HCT116 (cell line): ENCODE data around the gene ATG10. TPM values are rescaled to one million over a fixed set of nuclear protein-coding genes. Genes with fewer than 3 reads are reported as not detected.

ENCODE experiments used
- ATAC-seq: fragments of 200-7000 bp; cut with Tn5 transposase; 2 replicates; pipeline ENCODE4 v1.9.1; 2020; ENCODE audit warnings: mild to moderate bottlenecking, moderate library complexity
- BruUV-seq: library from RNA; stranded (reverse); fragments of 400-500 nt; replicated peaks from 2 replicates; lab custom pipeline; 2021; lab: Mats Ljungman, UMichigan
- CTCF ChIA-PET: fragments of 300-600 bp; sonication (Branson Sonifier 250); formaldehyde crosslinking; loops from one replicate; lab custom pipeline; 2021; ENCODE audit warnings: antibody characterized with exemption; lab: Charles Lee
- POLR2A ChIA-PET: fragments of 300-600, 350-600 bp; sonication (Branson Sonifier 250); formaldehyde crosslinking; loops from one replicate; lab custom pipeline; 2021; ENCODE audit warnings: antibody characterized with exemption; lab: Charles Lee
- RAD21 ChIA-PET, 2 experiments: fragments of 300-600 bp; sonication (Branson Sonifier 250); formaldehyde crosslinking; loops; one replicate each; lab custom pipeline; 2023; ENCODE audit warnings: low total read pairs in 2 of 2; ENCODE audit not compliant: uncharacterized antibody in 2 of 2, unreplicated experiment in 2 of 2, low non-redundant PET in 1 of 2; lab: Charles Lee
- DNase-seq: peaks from one replicate; pipeline ENCODE4 v3.0.0-alpha.2; 2010; ENCODE audit warnings: low read depth, low spot score
- H2AFZ ChIP-seq: fragments of 200-600 bp; shearing (Covaris generic), sonication (generic); 2 replicates; pipeline ENCODE4 v1.6.1; 2017; ENCODE audit warnings: low read depth, mixed run types, mixed read lengths, antibody characterized with exemption, low read length; ENCODE audit not compliant: poor library complexity, severe bottlenecking
- H3K27ac ChIP-seq: 2 replicates; pipeline ENCODE4 v1.5.1; 2012; ENCODE audit warnings: low read depth, low read length
- H3K27me3 ChIP-seq: fragments of 200-600 bp; sonication (generic); 2 replicates; pipeline ENCODE4 v1.6.1; 2016; ENCODE audit warnings: mixed run types, low read length, mixed read lengths; ENCODE audit not compliant: insufficient read depth
- H3K36me3 ChIP-seq, 2 experiments: fragments of 200-500 bp in 1 of 2; fragments of 200-600 bp in 1 of 2; sonication (Bioruptor generic) in 1 of 2; sonication (generic) in 1 of 2; 2 replicates each; pipeline versions ENCODE4 v1.5.1 to v1.6.1; 2014 to 2016; ENCODE audit warnings: low read length in 2 of 2, inconsistent platforms in 1 of 2, mixed read lengths in 1 of 2, mixed run types in 1 of 2; ENCODE audit not compliant: insufficient read depth in 2 of 2, control insufficient read depth in 1 of 2
- H3K4me1 ChIP-seq, 2 experiments: fragments of 200-600 bp in 1 of 2; sonication (generic) in 1 of 2; 2 replicates each; pipeline versions ENCODE4 v1.5.1 to v1.6.1; 2012 to 2017; ENCODE audit warnings: low read length in 2 of 2, inconsistent platforms in 1 of 2, mild to moderate bottlenecking in 1 of 2, mixed read lengths in 1 of 2, mixed run types in 1 of 2, moderate library complexity in 1 of 2; ENCODE audit not compliant: insufficient read depth in 2 of 2, control insufficient read depth in 1 of 2
- H3K4me2 ChIP-seq: fragments of 200-600 bp; sonication (generic); 2 replicates; pipeline ENCODE4 v1.6.1; 2017; ENCODE audit warnings: mixed run types, low read length, mixed read lengths
- H3K4me3 ChIP-seq, 2 experiments: fragments of 200-600 bp in 1 of 2; sonication (generic) in 1 of 2; replicated peaks in 1 of 2; 2 replicates each; pipeline ENCODE4 v1.5.1; 2011 to 2016; ENCODE audit warnings: low read length in 2 of 2, control low read depth in 1 of 2, low read depth in 1 of 2, mild to moderate bottlenecking in 1 of 2, mixed read lengths in 1 of 2, mixed run types in 1 of 2
- H3K79me2 ChIP-seq: fragments of 200-600 bp; sonication (generic); 2 replicates; pipeline ENCODE4 v1.6.1; 2017; ENCODE audit warnings: mild to moderate bottlenecking, mixed run types, low read length, moderate library complexity, mixed read lengths; ENCODE audit not compliant: insufficient read depth
- H3K9ac ChIP-seq: fragments of 200-600 bp; sonication (generic); 2 replicates; pipeline ENCODE4 v1.6.1; 2016; ENCODE audit warnings: low read length, mixed read lengths
- H3K9me2 ChIP-seq: fragments of 200-600 bp; sonication (generic), shearing (Covaris generic); 2 replicates; pipeline ENCODE4 v1.6.1; 2017; ENCODE audit warnings: mixed run types, mild to moderate bottlenecking, moderate library complexity; ENCODE audit not compliant: insufficient read depth
- H3K9me3 ChIP-seq, 2 experiments: fragments of 200-500 bp in 1 of 2; fragments of 200-600 bp in 1 of 2; sonication (Bioruptor generic) in 1 of 2; sonication (generic) in 1 of 2; 2 replicates each; pipeline ENCODE4 v1.6.1; 2014 to 2017; ENCODE audit warnings: low read length in 2 of 2, mixed read lengths in 2 of 2, inconsistent platforms in 1 of 2, low read depth in 1 of 2, mild to moderate bottlenecking in 1 of 2, mixed run types in 1 of 2, moderate library complexity in 1 of 2; ENCODE audit not compliant: control insufficient read depth in 1 of 2, insufficient read depth in 1 of 2
- H4K20me1 ChIP-seq: fragments of 200-600 bp; sonication (generic), shearing (Covaris generic); 2 replicates; pipeline ENCODE4 v1.6.1; 2017; ENCODE audit warnings: mixed run types, mild to moderate bottlenecking, moderate library complexity; ENCODE audit not compliant: insufficient read depth
- CBX3 ChIP-seq: IDR thresholded peaks from 2 replicates; pipeline ENCODE4 v1.6.1; 2012; ENCODE audit warnings: low read depth
- CEBPB ChIP-seq: IDR thresholded peaks from 2 replicates; pipeline ENCODE4 v1.6.1; 2012; ENCODE audit warnings: low read depth
- EGR1 ChIP-seq: IDR thresholded peaks from 2 replicates; pipeline ENCODE4 v1.6.1; 2012; ENCODE audit warnings: low read depth
- ELF1 ChIP-seq: IDR thresholded peaks from 2 replicates; pipeline ENCODE4 v1.6.1; 2012; ENCODE audit warnings: low read depth, borderline replicate concordance
- EZH2 ChIP-seq: fragments of 200-600 bp; sonication (generic); IDR thresholded peaks from 2 replicates; pipeline ENCODE4 v1.6.1; 2017; ENCODE audit warnings: antibody characterized with exemption, mixed run types
- FOSL1 ChIP-seq: IDR thresholded peaks from 2 replicates; pipeline ENCODE4 v1.6.1; 2012; ENCODE audit warnings: low read depth
- JUND ChIP-seq: IDR thresholded peaks from 2 replicates; pipeline ENCODE4 v1.6.1; 2012
- REST ChIP-seq: IDR thresholded peaks from 2 replicates; pipeline ENCODE4 v1.6.1; 2012; ENCODE audit warnings: low read depth
- SIN3A ChIP-seq: IDR thresholded peaks from 2 replicates; pipeline ENCODE4 v1.6.1; 2012; ENCODE audit warnings: low read depth
- SP1 ChIP-seq: IDR thresholded peaks from 2 replicates; pipeline ENCODE4 v1.6.1; 2012; ENCODE audit warnings: low read depth
- SRF ChIP-seq: IDR thresholded peaks from 2 replicates; pipeline ENCODE4 v1.6.1; 2012; ENCODE audit warnings: low read depth
- YY1 ChIP-seq: IDR thresholded peaks from 2 replicates; pipeline ENCODE4 v1.6.1; 2011; ENCODE audit warnings: low read length, low read depth, moderate library complexity, mild to moderate bottlenecking; ENCODE audit not compliant: insufficient replicate concordance; ENCODE audit errors: extremely low read depth
- ZFX ChIP-seq: fragments of 450-650 bp; IDR thresholded peaks from 2 replicates; pipeline ENCODE4 v1.6.1; 2017
- ZNF274 ChIP-seq: fragments of 200-500 bp; sonication (Bioruptor generic); IDR thresholded peaks from 2 replicates; pipeline ENCODE4 v1.6.1; 2014; ENCODE audit warnings: mild to moderate bottlenecking, low read depth, low read length, inconsistent platforms
- intact Hi-C: fragments of 100-400 bp; cut with micrococcal nuclease; formaldehyde crosslinking; loops from 2 replicates; pipeline ENCODE4 v1.10.0; 2022
- total RNA-seq: library from RNA; stranded (reverse); gene quantifications from one replicate; pipeline ENCODE4 v1.2.1, GENCODE V29; 2021; ENCODE audit not compliant: unreplicated experiment
- TF ChIP-seq, protein P1 (sequence below): IDR thresholded peaks from 2 replicates; pipeline ENCODE4 v1.6.1; 2011; ENCODE audit warnings: mild to moderate bottlenecking, low read length, moderate library complexity; ENCODE audit not compliant: insufficient replicate concordance; ENCODE audit errors: extremely low read depth
- TF ChIP-seq, protein P2 (sequence below): IDR thresholded peaks from 2 replicates; pipeline ENCODE4 v1.6.1; 2012

The ATG10 gene
- total RNA-seq, 1 experiment from 2014 or later = 9.4 TPM

DNA sequence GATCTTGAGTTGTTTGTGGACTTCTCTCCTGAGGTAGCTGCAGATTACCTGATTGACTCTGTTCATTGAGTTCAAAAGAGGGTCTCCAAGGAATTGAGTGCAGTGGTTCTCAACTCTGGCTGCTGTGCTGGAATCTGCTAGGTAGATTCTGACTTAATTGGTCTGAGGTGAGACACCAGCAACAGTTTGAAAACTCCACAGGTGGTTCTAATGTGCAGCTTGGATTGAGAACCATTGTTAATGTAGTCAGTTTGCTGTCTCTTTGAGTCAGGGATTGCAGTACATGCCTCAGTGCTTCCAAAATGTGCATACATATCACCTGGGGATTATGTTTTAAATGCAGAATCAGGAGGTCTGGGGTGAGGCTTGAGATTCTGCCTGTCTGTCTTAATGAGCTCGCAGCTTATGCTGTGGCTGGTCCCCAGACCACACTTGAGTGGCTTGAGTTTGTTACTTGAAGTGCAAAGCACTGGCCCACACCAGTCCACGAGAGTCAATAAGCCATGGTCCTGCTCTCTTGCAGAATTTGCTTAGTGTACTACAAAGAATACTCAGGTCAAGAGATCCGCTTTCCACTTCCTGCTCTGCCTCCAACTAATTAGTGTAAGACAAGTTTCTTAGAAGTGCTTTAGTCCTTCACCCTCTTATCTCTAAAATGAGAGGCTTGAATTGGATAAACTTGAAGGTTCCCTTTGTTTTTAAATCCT, 82.3 kb downstream of the ATG10 start:
- H3K9ac ChIP-seq = no peak overlapping the region
- H3K9me3 ChIP-seq = no peaks in the 10 kb centered on the region
- H3K4me1 ChIP-seq = no peaks in the 10 kb centered on the region
- no peaks in the 10 kb centered on the region for H4K20me1 ChIP-seq
- POLR2A ChIA-PET = no interaction called here
- no peak overlapping the region for H2AFZ ChIP-seq
- RAD21 ChIA-PET = no interaction called here
- H3K36me3 ChIP-seq = no peaks in the 10 kb centered on the region
- BruUV-seq = no TSS peak
- H3K4me3 ChIP-seq = no peak overlapping the region
- no peaks in the 10 kb centered on the region for H3K9me2 ChIP-seq
- intact Hi-C loops = no loop called here
- H3K27me3 ChIP-seq = no peaks in the 10 kb centered on the region
- H3K27ac ChIP-seq = no peak overlapping the region
- CTCF ChIA-PET = no interaction called here
- H3K4me2 ChIP-seq = no peak overlapping the region
- DNase-seq (no peak), ATAC-seq (no peak)
- TF ChIP-seq FOSL1 (no peak), SIN3A (no peak), ZFX (no peak), EZH2 (no peak), CBX3 (no peak), EGR1 (no peak), JUND (no peak), ZNF274 (no peak), SRF (no peak), SP1 (no peak), CEBPB (no peak), YY1 (no peak), ELF1 (no peak), REST (no peak)
- TF ChIP-seq, protein P1, sequence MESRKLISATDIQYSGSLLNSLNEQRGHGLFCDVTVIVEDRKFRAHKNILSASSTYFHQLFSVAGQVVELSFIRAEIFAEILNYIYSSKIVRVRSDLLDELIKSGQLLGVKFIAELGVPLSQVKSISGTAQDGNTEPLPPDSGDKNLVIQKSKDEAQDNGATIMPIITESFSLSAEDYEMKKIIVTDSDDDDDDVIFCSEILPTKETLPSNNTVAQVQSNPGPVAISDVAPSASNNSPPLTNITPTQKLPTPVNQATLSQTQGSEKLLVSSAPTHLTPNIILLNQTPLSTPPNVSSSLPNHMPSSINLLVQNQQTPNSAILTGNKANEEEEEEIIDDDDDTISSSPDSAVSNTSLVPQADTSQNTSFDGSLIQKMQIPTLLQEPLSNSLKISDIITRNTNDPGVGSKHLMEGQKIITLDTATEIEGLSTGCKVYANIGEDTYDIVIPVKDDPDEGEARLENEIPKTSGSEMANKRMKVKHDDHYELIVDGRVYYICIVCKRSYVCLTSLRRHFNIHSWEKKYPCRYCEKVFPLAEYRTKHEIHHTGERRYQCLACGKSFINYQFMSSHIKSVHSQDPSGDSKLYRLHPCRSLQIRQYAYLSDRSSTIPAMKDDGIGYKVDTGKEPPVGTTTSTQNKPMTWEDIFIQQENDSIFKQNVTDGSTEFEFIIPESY = no peak
- TF ChIP-seq, protein P2, sequence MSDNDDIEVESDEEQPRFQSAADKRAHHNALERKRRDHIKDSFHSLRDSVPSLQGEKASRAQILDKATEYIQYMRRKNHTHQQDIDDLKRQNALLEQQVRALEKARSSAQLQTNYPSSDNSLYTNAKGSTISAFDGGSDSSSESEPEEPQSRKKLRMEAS = no peak
- no peaks in the 10 kb centered on the region for H3K79me2 ChIP-seq
